Measurements from ENCODE around the gene SNAPC2. TPM values are rescaled to one million over a fixed set of nuclear protein-coding genes. Genes with fewer than 3 reads are reported as not detected.

Gene SNAPC2
- total RNA-seq, 2 experiments from 2014 or later = 20.4 to 24.1 TPM

DNA sequence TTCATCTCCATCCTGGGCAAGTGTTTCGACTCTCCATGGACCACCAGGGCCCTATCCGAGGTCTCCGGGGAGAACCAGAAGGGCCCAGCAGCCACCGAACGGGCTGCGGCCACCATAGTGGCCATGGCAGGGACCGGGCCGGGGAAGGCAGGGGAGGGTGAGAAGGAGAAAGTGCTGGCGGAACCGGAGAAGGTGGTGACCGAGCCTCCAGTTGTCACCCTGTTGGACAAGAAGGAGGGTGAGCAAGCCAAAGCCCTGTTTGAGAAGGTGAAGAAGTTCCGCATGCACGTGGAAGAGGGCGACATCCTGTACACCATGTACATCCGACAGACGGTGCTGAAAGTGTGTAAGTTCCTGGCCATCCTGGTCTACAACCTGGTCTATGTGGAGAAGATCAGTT is 21.2 kb upstream of the SNAPC2 start:
- Mint-ChIP-seq H3K4me1 (peaks cover 13% of the 10 kb centered on the region), H3K9me3 (no peaks in the 10 kb centered on the region), H3K27ac (no peak overlapping the region), H3K27me3 (peaks cover 3% of the 10 kb centered on the region), H3K4me3 (no peak overlapping the region), H3K36me3 (ENCODE audit: low read depth) (peaks cover 3% of the 10 kb centered on the region)
- CTCF ChIA-PET = interaction anchor here (0.6 kb wide), 1 partner anchor 1603 kb away, joined by 3 read pairs; no protein-coding TSS in a partner anchor
- POLR2A ChIA-PET = interaction anchor here (0.7 kb wide), 1 partner anchor 30 kb away, joined by 3 read pairs; no protein-coding TSS in a partner anchor
- no peak for DNase-seq

DNA sequence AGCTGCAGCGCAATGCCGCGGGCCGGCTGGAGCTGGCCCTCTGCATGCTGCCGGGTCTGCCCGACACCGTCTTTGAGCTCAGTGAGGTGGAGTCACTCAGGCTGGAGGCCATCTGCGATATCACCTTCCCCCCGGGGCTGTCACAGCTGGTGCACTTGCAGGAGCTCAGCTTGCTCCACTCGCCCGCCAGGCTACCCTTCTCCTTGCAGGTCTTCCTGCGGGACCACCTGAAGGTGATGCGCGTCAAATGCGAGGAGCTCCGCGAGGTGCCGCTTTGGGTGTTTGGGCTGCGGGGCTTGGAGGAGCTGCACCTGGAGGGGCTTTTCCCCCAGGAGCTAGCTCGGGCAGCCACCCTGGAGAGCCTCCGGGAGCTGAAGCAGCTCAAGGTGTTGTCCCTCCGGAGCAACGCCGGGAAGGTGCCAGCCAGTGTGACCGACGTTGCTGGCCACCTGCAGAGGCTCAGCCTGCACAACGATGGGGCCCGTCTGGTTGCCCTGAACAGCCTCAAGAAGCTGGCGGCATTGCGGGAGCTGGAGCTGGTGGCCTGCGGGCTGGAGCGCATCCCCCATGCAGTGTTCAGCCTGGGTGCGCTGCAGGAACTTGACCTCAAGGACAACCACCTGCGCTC is 20.3 kb upstream of the SNAPC2 start:
- H3K27ac Mint-ChIP-seq = no peak overlapping the region
- H3K4me3 Mint-ChIP-seq = no peak overlapping the region
- peaks cover 19% of the 10 kb centered on the region for H3K4me1 Mint-ChIP-seq
- H3K36me3 Mint-ChIP-seq (ENCODE audit: low read depth) = peaks cover 7% of the 10 kb centered on the region
- CTCF ChIA-PET = interaction anchor here (0.8 to 1.2 kb wide), 2 partner anchors 24 to 43 kb away, joined by 3 read pairs; partner anchors contain the start of gene TIMM44
- no peak for DNase-seq
- POLR2A ChIA-PET = interaction anchor here (1.0 kb wide), 1 partner anchor 16 kb away, joined by 4 read pairs; no protein-coding TSS in a partner anchor
- no peaks in the 10 kb centered on the region for H3K27me3 Mint-ChIP-seq
- H3K9me3 Mint-ChIP-seq = no peaks in the 10 kb centered on the region

DNA sequence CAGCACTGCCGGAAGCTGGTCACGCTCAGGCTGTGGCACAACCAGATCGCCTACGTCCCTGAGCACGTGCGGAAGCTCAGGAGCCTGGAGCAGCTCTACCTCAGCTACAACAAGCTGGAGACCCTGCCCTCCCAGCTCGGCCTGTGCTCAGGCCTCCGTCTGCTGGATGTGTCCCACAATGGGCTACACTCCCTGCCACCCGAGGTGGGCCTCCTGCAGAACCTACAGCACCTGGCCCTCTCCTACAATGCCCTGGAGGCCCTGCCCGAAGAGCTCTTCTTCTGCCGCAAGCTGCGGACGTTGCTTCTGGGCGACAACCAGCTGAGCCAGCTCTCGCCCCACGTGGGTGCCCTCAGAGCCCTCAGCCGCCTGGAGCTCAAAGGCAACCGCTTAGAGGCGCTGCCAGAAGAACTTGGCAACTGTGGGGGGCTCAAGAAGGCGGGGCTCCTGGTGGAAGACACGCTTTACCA is 19.7 kb upstream of the SNAPC2 start:
- H3K4me1 Mint-ChIP-seq = peaks cover 24% of the 10 kb centered on the region
- no peaks in the 10 kb centered on the region for H3K9me3 Mint-ChIP-seq
- CTCF ChIA-PET = interaction anchor here (0.8 to 1.2 kb wide), 2 partner anchors 25 to 43 kb away, joined by 3 read pairs; partner anchors contain the start of gene TIMM44
- H3K36me3 Mint-ChIP-seq (ENCODE audit: low read depth) = peaks cover 11% of the 10 kb centered on the region
- DNase-seq = no peak
- no peak overlapping the region for H3K27ac Mint-ChIP-seq
- no peaks in the 10 kb centered on the region for H3K27me3 Mint-ChIP-seq
- POLR2A ChIA-PET = interaction anchor here (0.8 to 1.0 kb wide), 2 partner anchors 16 to 43 kb away, joined by 4 read pairs; partner anchors contain the start of gene TIMM44
- H3K4me3 Mint-ChIP-seq = no peak overlapping the region

DNA sequence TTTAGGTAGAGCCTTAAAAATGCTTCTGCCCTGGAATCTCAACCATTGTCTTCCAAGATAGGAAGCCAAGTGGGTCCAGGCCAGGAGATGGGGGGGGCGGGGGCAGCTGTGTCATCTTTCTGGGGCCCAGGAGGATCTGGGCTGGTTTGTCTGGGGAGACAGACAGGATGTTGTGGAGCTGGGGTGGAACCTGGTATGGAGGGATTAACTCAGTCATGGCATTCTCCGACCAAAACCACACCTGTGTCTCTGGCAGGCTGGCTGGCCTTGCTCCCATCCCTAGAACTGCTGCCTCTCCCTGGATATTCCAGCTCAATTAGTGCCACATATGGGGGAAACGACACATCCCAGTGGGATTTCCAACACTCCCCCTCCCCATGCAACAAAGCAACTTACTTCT is 19.2 kb upstream of the SNAPC2 start:
- no peak overlapping the region for H3K27ac Mint-ChIP-seq
- ChIA-PET POLR2A (interaction anchor here (0.8 kb wide), 1 partner anchor 43 kb away, joined by 4 read pairs; the partner anchor contains the start of gene TIMM44), CTCF (interaction anchor here (1.2 to 1.4 kb wide), 2 partner anchors 17 to 42 kb away, joined by 3 read pairs; partner anchors contain the start of gene TIMM44)
- peaks cover 15% of the 10 kb centered on the region for H3K36me3 Mint-ChIP-seq (ENCODE audit: low read depth)
- peaks cover 27% of the 10 kb centered on the region for H3K4me1 Mint-ChIP-seq
- DNase-seq = no peak
- H3K9me3 Mint-ChIP-seq = no peaks in the 10 kb centered on the region
- H3K27me3 Mint-ChIP-seq = no peaks in the 10 kb centered on the region
- H3K4me3 Mint-ChIP-seq = no peak overlapping the region

DNA sequence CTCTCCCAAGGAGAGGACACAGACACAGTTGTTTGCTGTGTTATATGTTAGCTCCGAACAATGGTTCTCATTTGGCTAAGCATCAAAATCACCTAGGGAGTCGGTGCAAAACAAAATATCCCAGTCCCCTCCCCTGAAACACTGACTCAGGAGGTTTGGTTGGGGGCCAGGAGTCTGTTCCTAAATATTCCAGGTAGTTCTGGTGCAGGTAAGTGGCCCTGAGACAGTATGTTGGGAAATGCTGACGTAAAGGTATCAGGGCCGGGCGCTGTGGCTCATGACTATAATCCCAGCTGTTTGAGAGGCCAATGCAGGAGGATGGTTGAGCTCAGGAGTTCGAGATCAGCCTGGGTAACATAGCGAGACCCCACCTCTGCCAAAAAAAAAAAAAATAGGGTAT is 18.8 kb upstream of the SNAPC2 start:
- no peak overlapping the region for H3K4me3 Mint-ChIP-seq
- no peaks in the 10 kb centered on the region for H3K9me3 Mint-ChIP-seq
- peaks cover 30% of the 10 kb centered on the region for H3K4me1 Mint-ChIP-seq
- H3K36me3 Mint-ChIP-seq (ENCODE audit: low read depth) = peaks cover 17% of the 10 kb centered on the region
- CTCF ChIA-PET = interaction anchor here (1.1 to 1.4 kb wide), 4 partner anchors 18 to 333 kb away, joined by 3 to 6 read pairs (median 4); no protein-coding TSS in a partner anchor
- DNase-seq = no peak
- no peaks in the 10 kb centered on the region for H3K27me3 Mint-ChIP-seq
- POLR2A ChIA-PET = interaction anchor here (0.9 kb wide), 1 partner anchor 19 kb away, joined by 5 read pairs; the partner anchor contains the start of gene SNAPC2
- no peak overlapping the region for H3K27ac Mint-ChIP-seq

DNA sequence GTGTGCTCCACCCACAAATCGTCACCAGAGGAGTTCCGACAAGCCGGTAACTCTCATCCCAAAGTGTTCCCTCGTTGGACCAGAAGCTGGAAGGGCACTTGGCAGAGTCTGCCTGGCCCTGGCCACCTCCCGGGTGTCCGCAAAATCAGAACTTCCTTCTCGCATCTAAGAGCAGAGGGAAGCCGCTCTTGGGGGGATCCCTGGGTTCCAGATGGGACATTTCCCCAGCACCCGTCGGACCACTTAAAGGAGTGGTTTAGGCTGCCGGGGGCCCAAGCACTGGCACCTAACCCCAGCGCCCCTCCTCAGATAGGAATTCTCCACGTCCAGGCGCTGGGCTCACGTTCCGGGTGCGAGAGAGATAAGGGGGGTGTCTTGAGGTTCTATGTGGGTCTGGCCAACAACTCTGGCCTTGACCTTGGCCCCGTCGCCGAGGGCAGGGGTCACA is 17.3 kb upstream of the SNAPC2 start:
- POLR2A ChIA-PET = interaction anchor here (0.8 to 1.6 kb wide), 8 partner anchors 9 to 273 kb away, joined by 3 to 25 read pairs (median 7); partner anchors contain the start of genes PET100, SNAPC2, TIMM44 and TRAPPC5
- Mint-ChIP-seq H3K4me3 (peak overlapping the region; percentile 84), H3K27me3 (no peaks in the 10 kb centered on the region), H3K9me3 (no peaks in the 10 kb centered on the region), H3K36me3 (ENCODE audit: low read depth) (peaks cover 17% of the 10 kb centered on the region), H3K27ac (peak overlapping the region; percentile 89), H3K4me1 (peaks cover 30% of the 10 kb centered on the region)
- CTCF ChIA-PET = interaction anchor here (0.8 to 2.5 kb wide), 8 partner anchors 16 to 335 kb away, joined by 3 to 24 read pairs (median 6); partner anchors contain the start of genes SNAPC2, TIMM44 and TRAPPC5
- no peak for DNase-seq

DNA sequence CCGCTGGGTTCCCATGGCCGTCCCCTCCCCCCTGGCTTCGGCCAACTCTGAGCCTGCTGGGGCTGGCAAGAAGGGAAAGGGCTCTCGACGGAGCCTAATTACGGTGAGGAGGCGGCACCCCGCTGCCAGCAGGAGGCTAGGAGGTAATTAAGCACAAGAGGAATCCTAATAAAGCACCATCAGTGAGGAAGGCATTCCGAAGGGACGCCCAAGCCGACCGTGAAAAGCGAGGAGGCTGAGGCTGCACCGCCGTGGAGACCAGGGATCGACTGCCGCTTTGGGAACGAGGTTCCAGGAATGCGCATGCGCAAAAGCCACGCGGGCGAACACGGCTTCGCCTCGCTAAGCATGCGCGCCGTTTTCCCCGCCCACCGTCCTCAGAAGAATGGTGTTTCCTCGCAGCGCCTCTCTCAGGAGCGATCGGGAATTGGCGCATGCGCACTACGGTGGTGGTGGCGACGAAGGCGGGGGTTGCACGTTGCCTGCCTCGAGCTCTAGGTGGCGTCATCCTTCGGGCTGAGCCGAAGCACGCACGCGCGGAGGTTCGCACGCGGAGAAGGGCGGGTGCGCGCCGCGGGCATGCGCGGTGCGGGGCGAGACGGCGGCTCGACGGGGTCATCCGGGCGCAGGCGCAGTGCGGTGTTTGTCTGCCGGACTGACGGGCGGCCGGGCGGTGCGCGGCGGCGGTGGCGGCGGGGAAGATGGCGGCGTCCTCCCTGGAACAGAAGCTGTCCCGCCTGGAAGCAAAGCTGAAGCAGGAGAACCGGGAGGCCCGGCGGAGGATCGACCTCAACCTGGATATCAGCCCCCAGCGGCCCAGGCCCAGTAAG is 16.7 kb upstream of the SNAPC2 start, which contains the start of gene MAP2K7:
Gene MAP2K7 (plus strand): TSS at position 634 of the 830 bp plus-strand sequence. CDS start 68 bp downstream, at position 702.
- Mint-ChIP-seq H3K27me3 (no peaks in the 10 kb centered on the region), H3K36me3 (ENCODE audit: low read depth) (peaks cover 17% of the 10 kb centered on the region), H3K4me3 (peak within 1 kb of the TSS; percentile 85), H3K9me3 (no peaks in the 10 kb centered on the region), H3K4me1 (peaks cover 30% of the 10 kb centered on the region), H3K27ac (peak within 1 kb of the TSS; percentile 89)
- DNase-seq = peak; percentile 100
- ChIA-PET CTCF (interaction anchor here (0.5 to 2.5 kb wide), 14 partner anchors 15 to 335 kb away, joined by 3 to 24 read pairs (median 4); partner anchors contain the start of genes SNAPC2, TIMM44 and TRAPPC5), POLR2A (interaction anchor here (0.8 to 1.6 kb wide), 8 partner anchors 8 to 274 kb away, joined by 3 to 25 read pairs (median 7); partner anchors contain the start of genes PET100, SNAPC2, TIMM44 and XAB2)

DNA sequence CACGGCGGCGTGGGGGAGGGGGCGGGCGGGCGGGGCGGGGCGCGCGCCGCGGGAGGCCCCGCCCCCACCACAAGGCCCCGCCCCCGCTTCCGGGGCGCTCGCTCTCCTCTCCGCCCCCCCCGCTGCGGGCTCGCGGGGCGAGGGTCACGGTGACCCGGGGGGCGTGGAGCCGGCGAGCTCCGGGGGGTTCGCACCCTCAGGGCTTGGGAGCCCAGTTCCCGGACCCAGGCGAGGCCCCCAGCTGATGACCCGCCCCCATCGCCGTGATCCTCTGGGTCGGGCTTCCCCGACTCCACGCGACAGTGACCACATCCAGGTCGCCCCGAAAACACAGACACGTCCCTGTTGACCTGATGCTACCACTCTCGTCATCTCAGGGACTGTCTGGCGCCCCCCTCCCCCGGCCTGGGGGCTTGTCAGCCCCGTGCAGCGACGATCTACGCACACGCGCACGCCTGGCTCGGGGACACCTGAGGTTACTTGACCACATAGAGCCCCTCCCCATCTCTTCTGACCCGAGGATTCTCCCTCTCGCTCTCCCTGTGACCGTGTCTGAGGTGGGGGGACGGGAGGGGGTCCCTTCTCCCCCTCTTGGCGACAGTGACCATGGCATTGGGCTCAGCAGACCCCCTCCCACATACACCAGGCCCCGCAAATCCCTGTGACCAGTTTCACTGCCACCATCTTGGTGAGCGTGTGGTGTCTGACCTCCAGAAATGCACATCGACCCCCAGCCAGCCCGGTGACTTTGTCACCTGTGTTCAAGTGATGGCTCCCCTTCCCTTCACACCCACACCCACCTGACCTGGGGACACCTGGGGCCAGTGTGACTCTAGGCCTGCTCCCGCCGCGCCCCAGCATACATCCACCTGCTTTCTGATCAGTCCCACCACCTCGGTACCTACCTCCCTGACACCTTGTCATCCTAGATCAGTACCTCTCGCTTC is 15.8 kb upstream of the SNAPC2 start:
- peak; percentile 76 for DNase-seq
- ChIA-PET POLR2A (interaction anchor here (0.7 to 1.6 kb wide), 9 partner anchors 7 to 275 kb away, joined by 3 to 25 read pairs (median 6); partner anchors contain the start of genes PET100, SNAPC2, TIMM44 and XAB2), CTCF (interaction anchor here (0.5 to 2.5 kb wide), 14 partner anchors 14 to 336 kb away, joined by 3 to 24 read pairs (median 4); partner anchors contain the start of genes SNAPC2, TIMM44 and TRAPPC5)
- Mint-ChIP-seq H3K27ac (peak overlapping the region; percentile 83), H3K4me3 (peak overlapping the region; percentile 85), H3K36me3 (ENCODE audit: low read depth) (peaks cover 17% of the 10 kb centered on the region), H3K27me3 (no peaks in the 10 kb centered on the region), H3K9me3 (no peaks in the 10 kb centered on the region), H3K4me1 (peaks cover 30% of the 10 kb centered on the region)

DNA sequence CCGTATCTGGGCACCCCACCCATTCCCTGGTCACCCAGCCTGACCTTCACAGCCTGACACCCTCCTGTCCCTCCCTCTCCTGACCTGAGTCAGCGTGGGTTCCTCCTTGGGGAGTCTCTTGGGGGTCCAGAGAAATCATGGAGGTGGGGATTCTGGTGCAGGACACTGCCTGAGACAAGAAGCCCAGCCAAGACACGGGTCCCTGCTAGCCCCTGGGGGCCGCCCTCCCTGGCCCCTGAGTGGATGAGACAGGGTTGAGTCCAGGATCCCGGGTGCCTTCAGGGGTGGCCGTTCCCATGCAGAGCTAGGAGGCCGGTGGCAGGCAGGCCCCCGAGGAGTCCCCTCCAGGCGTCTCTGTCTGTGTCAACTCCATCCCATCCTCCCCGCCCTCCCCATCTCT is 14.9 kb upstream of the SNAPC2 start:
- no peak for DNase-seq
- Mint-ChIP-seq H3K36me3 (ENCODE audit: low read depth) (peaks cover 17% of the 10 kb centered on the region), H3K9me3 (no peaks in the 10 kb centered on the region), H3K27ac (peak overlapping the region; percentile 83), H3K4me1 (peaks cover 30% of the 10 kb centered on the region), H3K27me3 (no peaks in the 10 kb centered on the region), H3K4me3 (peak overlapping the region; percentile 85)
- POLR2A ChIA-PET = no interaction called here
- CTCF ChIA-PET = no interaction called here

DNA sequence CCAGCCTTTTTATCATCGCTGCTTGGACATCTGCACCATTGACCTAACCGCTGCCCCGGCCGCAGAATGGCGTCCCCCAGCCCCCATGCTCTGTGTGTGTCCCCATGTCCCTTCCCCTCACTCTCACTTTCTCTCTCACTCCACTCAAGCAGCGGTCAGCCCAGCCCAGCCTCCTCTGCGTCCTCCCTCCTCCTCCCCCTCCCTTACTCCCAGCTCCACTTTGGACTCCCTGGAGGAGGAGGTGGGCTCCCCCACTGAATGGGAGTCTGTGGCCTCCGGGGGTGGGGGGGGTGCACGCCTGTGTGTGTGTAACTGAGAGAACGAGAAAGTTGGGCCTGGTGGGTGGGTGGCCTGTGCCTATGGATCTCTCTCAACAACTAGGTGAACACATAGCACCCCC is 14.3 kb upstream of the SNAPC2 start:
- ChIA-PET CTCF (no interaction called here), POLR2A (no interaction called here)
- H3K36me3 Mint-ChIP-seq (ENCODE audit: low read depth) = peaks cover 23% of the 10 kb centered on the region
- peak overlapping the region; percentile 56 for H3K4me3 Mint-ChIP-seq
- no peaks in the 10 kb centered on the region for H3K27me3 Mint-ChIP-seq
- no peaks in the 10 kb centered on the region for H3K9me3 Mint-ChIP-seq
- no peak overlapping the region for H3K27ac Mint-ChIP-seq
- H3K4me1 Mint-ChIP-seq = peaks cover 30% of the 10 kb centered on the region
- no peak for DNase-seq

DNA sequence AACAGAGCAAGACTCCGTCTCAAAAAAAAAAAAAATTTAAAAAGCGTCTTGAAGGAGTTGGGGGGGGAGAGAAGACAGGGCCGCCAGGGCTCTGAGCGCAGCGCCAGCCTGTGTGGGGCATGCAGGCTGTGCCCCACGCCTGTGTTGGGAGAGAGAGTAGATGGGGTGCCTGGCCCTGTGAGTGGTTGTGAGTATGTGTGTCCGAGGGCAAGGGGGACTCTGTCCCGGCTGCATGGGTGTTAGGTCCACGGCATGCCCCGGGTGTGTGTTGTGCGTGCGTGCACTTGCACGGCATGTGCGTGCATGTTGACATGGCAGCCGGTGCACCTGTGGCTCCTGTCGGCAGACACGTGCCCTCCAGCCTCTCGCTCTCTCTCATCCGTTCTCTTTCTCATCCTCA is 13.0 kb upstream of the SNAPC2 start:
- H3K36me3 Mint-ChIP-seq (ENCODE audit: low read depth) = peaks cover 31% of the 10 kb centered on the region
- H3K4me3 Mint-ChIP-seq = no peak overlapping the region
- CTCF ChIA-PET = no interaction called here
- H3K27me3 Mint-ChIP-seq = no peaks in the 10 kb centered on the region
- DNase-seq = no peak
- no peaks in the 10 kb centered on the region for H3K9me3 Mint-ChIP-seq
- POLR2A ChIA-PET = interaction anchor here (3.8 kb wide), 1 partner anchor 14 kb away, joined by 17 read pairs; the partner anchor contains the start of gene SNAPC2
- peaks cover 29% of the 10 kb centered on the region for H3K4me1 Mint-ChIP-seq
- no peak overlapping the region for H3K27ac Mint-ChIP-seq

All from activated CD4-positive, alpha-beta memory T cell treated with anti-CD3 and anti-CD28 coated beads, Interleukin-2, amount 10 ng/mL, durations not matched to agents 7 days and 5 days (primary cell).